CD4-positive, alpha-beta T cell treated with Interleukin-15 for 4 hours (primary cell): ENCODE data around the gene NPC1L1.
"Not testable (repeated sequence)": the region's sequence is repeated elsewhere in the genome, so short reads cannot be mapped to it uniquely, and the experiment has no call there.

Experiments
- DNase-seq: peaks from one replicate; pipeline ENCODE4 v3.0.0-alpha.2; 2020; ENCODE audit warnings: low spot score

NPC1L1 gene

DNA sequence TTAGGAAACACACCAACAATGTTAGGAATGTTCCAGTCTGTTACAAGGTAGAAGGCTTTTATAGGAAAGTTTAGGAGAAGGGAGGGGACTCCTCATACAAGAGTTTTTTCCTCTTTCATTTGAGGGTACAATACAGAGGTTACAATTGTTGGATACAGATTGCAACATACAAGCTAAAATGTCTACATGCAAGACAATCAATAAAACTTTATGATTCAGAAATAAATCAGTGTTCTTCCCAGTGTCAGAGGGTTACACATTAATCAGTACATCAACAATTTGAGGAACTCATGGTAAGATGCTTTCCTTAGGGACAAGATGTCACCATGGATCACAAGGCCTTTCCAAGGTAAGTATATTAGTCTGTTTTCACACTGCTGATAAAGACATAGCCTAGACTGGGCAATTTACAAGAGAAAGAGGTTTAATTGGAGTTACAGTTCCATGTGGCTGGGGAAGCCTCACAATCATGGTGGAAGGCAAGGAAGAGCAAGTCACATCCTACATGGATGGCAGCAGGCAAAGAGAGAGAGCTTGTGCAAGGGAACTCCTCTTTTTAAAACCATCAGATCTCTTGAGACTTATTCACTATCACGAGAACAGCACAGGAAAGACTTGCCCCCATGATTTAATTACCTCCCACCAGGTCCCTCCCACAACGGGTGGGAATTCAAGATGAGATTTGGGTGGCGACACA lies 34.4 kb downstream of the NPC1L1 start:
- not testable (repeated sequence) for DNase-seq

GRCh38 chr7:44505595-44505994 lies 35.5 kb downstream of the NPC1L1 start:
- DNase-seq = no peak

DNA sequence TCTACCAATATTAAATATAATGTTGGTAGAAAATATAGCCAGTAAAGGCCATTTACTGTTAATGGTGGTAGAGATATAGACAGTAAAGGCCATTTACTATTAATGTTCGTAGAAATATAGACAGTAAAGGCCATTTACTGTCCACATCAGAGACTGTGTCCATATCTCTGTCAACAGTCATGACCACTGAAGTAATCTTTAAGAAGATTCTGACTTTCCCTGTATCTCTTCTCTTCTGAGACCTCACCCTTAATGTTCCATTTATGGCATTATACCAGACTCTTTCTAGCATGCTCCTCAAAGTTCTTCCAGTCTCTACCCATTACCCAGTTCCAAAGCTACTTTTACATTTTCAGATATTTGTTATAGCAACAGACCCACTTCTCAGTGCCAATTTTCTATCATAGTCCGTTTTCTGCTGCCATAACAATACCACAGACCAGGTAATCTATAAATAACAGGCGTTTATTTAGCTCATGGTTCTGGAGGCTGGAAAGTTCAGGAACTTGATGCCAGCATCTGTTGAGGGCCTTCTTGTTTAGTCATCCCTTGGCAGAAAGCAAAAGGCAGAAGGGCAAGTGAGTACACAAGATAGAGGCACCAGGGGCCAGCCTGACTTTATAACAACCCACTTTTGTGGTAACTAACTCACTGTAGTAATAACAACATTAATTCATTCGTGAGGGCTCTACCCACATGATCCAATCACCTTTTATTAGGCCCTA lies 42.7 kb downstream of the NPC1L1 start:
- DNase-seq = no peak

DNA sequence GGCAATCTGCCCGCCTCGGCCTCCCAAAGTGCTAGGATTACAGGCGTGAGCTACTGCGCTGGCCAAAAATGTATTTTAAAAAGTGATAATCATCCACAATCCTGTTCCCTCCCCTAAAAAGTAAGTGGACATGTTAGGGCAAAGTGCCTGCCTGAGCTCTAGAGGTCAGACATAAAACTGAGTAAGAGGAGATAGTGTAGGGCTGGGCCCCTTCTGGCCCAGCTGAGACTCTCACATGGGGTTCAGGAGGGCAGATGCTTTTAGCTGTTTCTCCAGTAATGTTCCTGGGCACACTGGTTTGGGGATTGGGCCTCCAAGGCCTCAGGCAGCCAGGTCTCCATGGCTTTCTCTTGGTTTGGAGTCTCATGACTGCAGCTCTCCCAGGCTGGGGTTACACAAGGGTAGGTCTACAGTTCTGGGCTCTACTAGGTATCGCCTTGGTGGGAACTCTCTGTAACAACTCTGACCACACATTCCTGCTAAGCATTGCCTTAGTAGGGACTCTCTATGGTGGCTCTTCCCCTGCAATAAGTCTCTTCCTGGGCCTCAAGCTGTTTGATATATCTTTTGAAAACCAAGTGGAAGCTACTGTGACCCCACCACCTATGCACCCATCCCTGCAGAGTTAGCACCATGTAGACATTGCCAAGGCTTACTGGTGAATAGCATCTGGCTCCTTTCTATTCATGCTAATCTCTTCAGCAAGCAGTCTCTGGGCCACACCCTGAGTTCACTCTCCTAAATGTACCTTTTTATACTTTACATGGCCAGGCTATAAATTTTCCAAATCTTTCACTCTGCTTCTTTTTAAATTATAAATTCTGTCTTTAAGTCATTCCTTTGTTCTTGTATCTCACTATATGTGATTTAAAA lies 43.7 kb downstream of the NPC1L1 start:
- no peak for DNase-seq

DNA sequence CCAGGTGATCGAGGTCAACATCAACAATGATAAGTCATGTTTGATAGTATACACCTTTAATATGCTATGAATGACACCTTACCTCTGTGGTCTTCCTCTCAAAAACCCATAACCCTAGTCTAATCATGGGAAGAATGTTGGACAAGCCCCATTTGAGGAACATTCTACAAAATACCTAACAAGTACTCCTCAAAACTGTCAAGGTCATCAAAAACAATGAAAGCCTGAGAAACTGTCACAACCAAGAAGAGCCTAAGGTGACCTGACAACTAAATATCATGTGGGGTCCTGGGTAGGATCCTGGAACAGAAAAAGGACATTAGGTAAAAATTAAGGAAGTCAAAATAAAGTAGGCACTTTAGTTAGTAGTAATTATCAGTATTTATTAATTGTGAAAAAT lies 44.7 kb downstream of the NPC1L1 start:
- DNase-seq = no peak

DNA sequence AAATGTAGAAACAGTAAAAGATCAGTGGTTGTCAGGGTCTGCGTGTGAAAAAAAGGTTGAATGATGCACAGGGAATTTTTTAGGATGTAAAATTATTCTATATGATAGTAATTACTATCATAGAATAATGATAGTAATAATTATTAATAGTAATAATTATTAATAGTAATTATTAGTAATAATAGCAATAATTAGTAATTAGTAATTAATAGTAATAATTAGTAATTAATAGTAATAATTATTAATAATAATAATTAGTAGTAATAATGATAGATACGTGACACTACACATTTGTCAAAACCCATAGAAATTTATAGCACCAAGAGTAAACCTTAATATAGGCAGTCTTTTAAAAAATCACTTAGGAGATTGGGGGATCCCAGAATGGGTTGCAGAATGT lies 46.2 kb downstream of the NPC1L1 start:
- DNase-seq = no peak

- no peak for DNase-seq
These were observed 49.9 kb downstream of the NPC1L1 start for GRCh38 chr7:44491229-44491628.

DNA sequence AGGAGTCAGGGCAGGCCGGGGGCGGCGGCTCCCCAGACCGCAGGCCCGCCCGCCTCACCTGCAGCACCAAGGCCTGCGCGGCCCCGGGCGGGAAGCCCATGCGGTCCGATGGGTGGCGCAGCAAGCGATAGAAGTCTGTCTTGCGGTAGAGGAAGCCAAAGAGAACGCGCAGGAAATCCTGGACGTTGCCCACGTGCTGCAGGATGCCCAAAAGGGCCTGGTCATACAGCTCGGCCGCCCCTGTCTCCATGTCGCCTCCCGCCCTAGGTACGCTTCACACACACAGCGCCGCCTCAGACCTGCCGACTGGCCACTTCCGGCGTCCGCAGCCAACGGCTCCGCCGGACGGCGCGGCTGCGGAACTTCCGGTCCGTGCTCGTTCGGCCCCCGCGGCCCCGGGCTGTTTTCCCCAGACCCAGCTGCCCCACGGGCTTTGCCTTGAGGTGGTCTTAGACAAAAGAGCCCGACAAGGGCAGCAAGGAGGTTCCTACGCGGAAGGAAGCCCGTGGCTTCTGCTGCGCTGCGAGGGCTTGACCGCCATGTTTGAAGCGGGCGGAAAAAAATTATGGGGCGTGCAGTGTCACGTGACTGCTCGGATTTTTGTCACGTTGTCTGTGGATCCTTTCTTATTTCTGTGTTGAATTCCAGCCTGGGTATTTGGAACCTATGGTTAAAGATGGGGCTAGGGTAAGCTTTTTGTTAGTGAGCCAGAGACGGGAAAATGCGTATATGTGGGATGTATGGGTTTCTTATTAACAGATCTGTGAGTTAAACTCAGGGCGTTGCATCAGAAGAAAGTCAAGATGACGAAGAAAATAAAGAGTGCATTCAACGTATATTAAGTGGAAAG lies 50.6 kb downstream of the NPC1L1 start, which contains the start of gene NUDCD3:
NUDCD3 (minus strand) TSS at position 308 of the 850 bp plus-strand sequence; CDS start at position 250, 58 bp downstream.
- peak; percentile 83 for DNase-seq

- DNase-seq = peak; percentile 43
These were observed 51.2 kb downstream of the NPC1L1 start for GRCh38 chr7:44489955-44490350.

GRCh38 chr7:44488955-44489354 lies 52.2 kb downstream of the NPC1L1 start:
- no peak for DNase-seq

DNA sequence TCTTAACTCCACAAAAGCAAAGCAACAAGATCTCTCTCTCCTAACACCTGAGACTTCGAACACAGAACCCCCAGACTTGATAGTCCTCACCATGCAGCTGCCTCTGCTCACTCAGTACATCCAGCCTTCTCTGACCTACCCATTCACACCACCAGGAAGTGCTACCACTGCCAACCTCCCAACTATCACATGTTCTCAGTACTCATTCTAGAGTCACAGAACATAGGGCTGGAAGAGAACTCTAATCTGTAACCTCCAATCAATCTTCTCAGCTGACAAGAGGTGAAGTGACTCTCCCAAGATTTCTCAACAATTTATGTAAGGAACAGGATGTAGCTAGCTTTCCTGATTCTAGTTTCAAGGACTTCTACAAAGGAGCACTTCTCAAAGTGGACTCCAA lies 54.4 kb downstream of the NPC1L1 start:
- no peak for DNase-seq

- DNase-seq = no peak
These were observed 55.1 kb downstream of the NPC1L1 start for GRCh38 chr7:44486001-44486400.

GRCh38 chr7:44484482-44485313 lies 56.4 kb downstream of the NPC1L1 start:
- no peak for DNase-seq

GRCh38 chr7:44482502-44483485 lies 58.3 kb downstream of the NPC1L1 start:
- no peak for DNase-seq

- no peak for DNase-seq
These were observed 63.2 kb downstream of the NPC1L1 start for GRCh38 chr7:44477938-44478337.

- peak; percentile 71 for DNase-seq
These were observed 63.9 kb downstream of the NPC1L1 start for GRCh38 chr7:44477063-44477830.

DNA sequence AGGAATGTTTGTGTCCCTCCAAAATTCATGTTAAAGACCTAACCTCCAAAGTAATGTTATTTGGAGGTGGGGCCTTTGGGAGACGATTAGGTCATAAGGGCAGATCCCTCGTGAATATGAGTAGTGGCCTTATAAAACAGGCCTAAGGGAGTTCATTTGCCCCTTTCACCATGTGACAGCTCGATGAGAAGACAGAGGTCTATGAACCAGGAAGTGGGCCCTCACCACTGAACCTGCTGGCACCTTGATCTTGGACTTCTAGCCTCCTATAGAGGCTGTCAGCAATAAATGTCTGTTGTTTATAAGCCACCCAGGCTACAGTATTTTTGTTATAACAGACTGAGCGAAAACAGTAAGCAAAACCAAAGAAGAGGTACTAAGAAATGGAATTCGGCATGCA lies 64.8 kb downstream of the NPC1L1 start:
- no peak for DNase-seq

DNA sequence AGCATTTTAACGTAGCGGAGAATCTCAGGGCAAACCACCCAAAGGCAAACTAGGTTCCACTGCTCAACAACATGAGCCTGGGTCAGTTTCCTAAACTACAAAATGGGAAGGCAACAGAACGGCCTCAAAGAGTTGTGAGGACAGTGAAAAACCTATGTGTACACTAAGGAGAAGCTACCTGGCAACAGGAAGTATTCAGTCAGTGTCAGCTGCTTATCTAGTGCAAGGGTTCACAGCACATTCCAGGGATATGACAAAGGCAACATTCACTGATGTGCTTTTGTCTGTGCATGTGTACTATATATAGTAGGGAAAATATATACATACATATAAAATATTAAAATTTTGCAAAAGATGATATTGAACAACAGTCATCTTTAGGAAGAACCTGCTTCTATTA lies 67.8 kb downstream of the NPC1L1 start:
- DNase-seq = no peak

DNA sequence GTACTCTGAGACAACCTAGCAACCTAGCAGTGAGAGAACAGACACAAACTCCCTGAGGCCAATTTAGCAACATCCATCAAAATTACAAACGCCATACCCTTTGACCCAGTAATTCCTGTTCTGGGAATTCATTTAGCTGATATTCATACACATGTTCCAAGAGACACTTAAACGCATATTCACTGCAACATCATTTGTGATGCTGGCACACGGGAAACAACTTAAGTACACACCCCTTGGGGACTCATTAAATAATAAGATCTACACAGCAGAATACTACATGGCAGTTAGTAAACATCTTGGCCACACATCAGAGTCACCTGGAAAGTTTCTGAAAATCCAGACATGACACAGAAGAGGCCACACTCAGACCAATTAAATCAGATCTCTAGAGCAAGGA lies 68.3 kb downstream of the NPC1L1 start:
- no peak for DNase-seq
